Left lung (tissue), 10 donors: Measurements from ENCODE around the gene CEACAM6. TPM values are rescaled to one million over a fixed set of nuclear protein-coding genes. Genes with fewer than 3 reads are reported as not detected.
"Not testable (repeated sequence)": the region's sequence is repeated elsewhere in the genome, so short reads cannot be mapped to it uniquely, and the experiment has no call there.

Source experiments
- ATAC-seq: fragments of 200-7000 bp; cut with Tn5 transposase; one replicate; pipeline ENCODE4 v1.9.1; 2020; ENCODE audit warnings: moderate library complexity
- DNase-seq, 4 donors: peaks; one replicate each; pipeline ENCODE4 v3.0.0-alpha.2; 2013 to 2020
- H3K27ac ChIP-seq, 2 donors: fragments of 200-600 bp; sonication (generic) in 1 of 2; one replicate each; pipeline versions ENCODE4 v1.5.0 to v1.8.0; 2020 to 2021
- H3K27me3 ChIP-seq, 2 donors: fragments of 200-600 bp; sonication (generic) in 1 of 2; one replicate each; pipeline versions ENCODE4 v1.5.0 to v1.8.0; 2020 to 2021
- H3K36me3 ChIP-seq, 2 donors: fragments of 200-600 bp; sonication (generic) in 1 of 2; one replicate each; pipeline versions ENCODE4 v1.5.0 to v1.8.0; 2020 to 2021
- H3K4me1 ChIP-seq, 2 donors: fragments of 200-600 bp; one replicate each; pipeline ENCODE4 v1.8.0; 2021
- H3K4me3 ChIP-seq, 2 donors: fragments of 200-600 bp; sonication (generic) in 1 of 2; one replicate each; pipeline versions ENCODE4 v1.5.0 to v1.8.0; 2020 to 2021; ENCODE audit warnings: mild to moderate bottlenecking in 1 of 2
- H3K9me3 ChIP-seq, 2 donors: fragments of 200-600 bp; sonication (generic) in 1 of 2; one replicate each; pipeline versions ENCODE4 v1.5.0 to v1.8.0; 2020 to 2021
- CTCF ChIP-seq, 2 donors: fragments of 200-600 bp; sonication (generic) in 1 of 2; IDR thresholded peaks; one replicate each; pipeline versions ENCODE4 v1.5.0 to v1.8.0; 2021; ENCODE audit warnings: antibody characterized with exemption in 2 of 2
- intact Hi-C, 2 donors: fragments of 100-400 bp; cut with DNase I; formaldehyde crosslinking; loops; one replicate each; pipeline versions ENCODE4 v1.11.2 to v1.14.2; 2022
- polyA plus RNA-seq, 6 donors: library from polyadenylated mRNA; unstranded; fragments of 120-200 nt; gene quantifications; one replicate each; pipeline ENCODE4 v1.2.1, GENCODE V29; 2013; ENCODE audit not compliant: insufficient read length in 6 of 6
- total RNA-seq, 2 donors: library from RNA; stranded (reverse); fragmentation: NEBNext Ultra II Directional; extraction: Animal tissue kit (Norgen Biotek cat#: 25700); gene quantifications; one replicate each; pipeline ENCODE4 v1.2.1, GENCODE V29; 2021
- donor health status: DM: no; HTN: yes; CAD: no.
- donor health status: DM: no; HTN: no; CAD: no.

Gene CEACAM6
- total and polyA plus RNA-seq, 8 donors: 2.1 to 1,560 (median 3.6) TPM

- Histone ChIP-seq H3K9me3 (no peaks in the 10 kb centered on the region), H3K4me1 (peaks cover 0 to 4% of the 10 kb centered on the region in 2 donors), H3K27ac (no peak within 1 kb of the TSS), H3K4me3 (no peak within 1 kb of the TSS), H3K27me3 (peaks cover 0 to 54% of the 10 kb centered on the region in 2 donors), H3K36me3 (no peaks in the 10 kb centered on the region)
- DNase-seq (no peak), ATAC-seq (no peak)
- TF ChIP-seq CTCF (IDR thresholded peaks at IDR 0.05): no peak
- intact Hi-C loops: no loop called here
These were observed 46.8 kb upstream of the CEACAM6 start, which contains the start of gene CEACAM5 for GRCh38 chr19:41708481-41708880. Gene CEACAM5 (plus strand): TSS chr19:41708626. CDS start chr19:41708732, 106 bp downstream.

- ATAC-seq, H3K36me3 ChIP-seq, H3K4me3 ChIP-seq, intact Hi-C loops, H3K9me3 ChIP-seq, H3K4me1 ChIP-seq, DNase-seq, H3K27ac ChIP-seq: not testable (repeated sequence)
- H3K27me3 ChIP-seq: peaks cover 0 to 51% of the 10 kb centered on the region in 2 donors
These were observed 45.8 kb upstream of the CEACAM6 start for GRCh38 chr19:41709516-41709915.

GRCh38 chr19:41709951-41710645, 45.2 kb upstream of the CEACAM6 start:
- Histone ChIP-seq H3K36me3 (no peaks in the 10 kb centered on the region), H3K27ac (no peak overlapping the region), H3K4me1 (peaks cover 0 to 4% of the 10 kb centered on the region in 2 donors), H3K9me3 (no peaks in the 10 kb centered on the region), H3K4me3 (no peak overlapping the region), H3K27me3 (peaks cover 0 to 51% of the 10 kb centered on the region in 2 donors)
- ATAC-seq: no peak
- intact Hi-C loops: no loop called here
- TF ChIP-seq CTCF (IDR thresholded peaks at IDR 0.05): no peak
- no peak for DNase-seq

- no peak for DNase-seq
- Histone ChIP-seq H3K4me3 (no peak overlapping the region), H3K27me3 (peaks cover 0 to 51% of the 10 kb centered on the region in 2 donors), H3K4me1 (peaks cover 0 to 4% of the 10 kb centered on the region in 2 donors), H3K36me3 (no peaks in the 10 kb centered on the region), H3K27ac (no peak overlapping the region), H3K9me3 (no peaks in the 10 kb centered on the region)
- no peak for ATAC-seq
- intact Hi-C loops: no loop called here
- no peak for TF ChIP-seq CTCF (IDR thresholded peaks at IDR 0.05)
These were observed 43.7 kb upstream of the CEACAM6 start for GRCh38 chr19:41711376-41712261.

GRCh38 chr19:41714598-41714997, 40.7 kb upstream of the CEACAM6 start:
- no peak overlapping the region for H3K4me3 ChIP-seq
- ATAC-seq: no peak
- no peaks in the 10 kb centered on the region for H3K9me3 ChIP-seq
- no peak for DNase-seq
- H3K27me3 ChIP-seq: peaks cover 0 to 46% of the 10 kb centered on the region in 2 donors
- no peaks in the 10 kb centered on the region for H3K4me1 ChIP-seq
- intact Hi-C loops: no loop called here
- H3K36me3 ChIP-seq: no peaks in the 10 kb centered on the region
- H3K27ac ChIP-seq: no peak overlapping the region
- no peak for TF ChIP-seq CTCF (IDR thresholded peaks at IDR 0.05)
